NB4 (cell line): Measurements from ENCODE around the gene S100A1.

ENCODE experiments used
- CTCF ChIP-seq: IDR thresholded peaks from one replicate; pipeline ENCODE4 v1.5.1; 2012; ENCODE audit warnings: low read depth, low read length
- MYC ChIP-seq: IDR thresholded peaks from 2 replicates; pipeline ENCODE4 v1.6.1; 2011; ENCODE audit warnings: low read depth, low read length
- POLR2A ChIP-seq: IDR thresholded peaks from 2 replicates; pipeline ENCODE4 v1.6.1; 2011; ENCODE audit warnings: mild to moderate bottlenecking; ENCODE audit not compliant: insufficient read length; ENCODE audit errors: extremely low read depth
- TF ChIP-seq, protein P1 (sequence below): IDR thresholded peaks from 2 replicates; pipeline ENCODE4 v1.6.1; 2011; ENCODE audit warnings: low read depth, low read length

DNA sequence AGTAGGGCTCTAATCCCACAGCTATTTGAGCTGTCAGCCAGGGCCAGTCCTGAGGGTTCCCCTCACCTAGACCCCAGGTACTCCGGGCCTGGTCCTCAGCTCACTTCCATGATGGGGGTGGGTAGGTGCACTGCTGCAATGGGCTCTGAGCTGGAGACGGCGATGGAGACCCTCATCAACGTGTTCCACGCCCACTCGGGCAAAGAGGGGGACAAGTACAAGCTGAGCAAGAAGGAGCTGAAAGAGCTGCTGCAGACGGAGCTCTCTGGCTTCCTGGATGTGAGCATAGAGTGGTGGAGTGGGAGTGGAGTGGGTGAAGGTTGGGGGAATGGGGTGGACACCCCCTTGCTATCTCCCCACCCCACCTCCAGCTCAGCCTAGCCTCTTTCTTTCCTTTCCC lies 2.1 kb downstream of the S100A1 start:
- TF ChIP-seq CTCF = no peak
- no peak for TF ChIP-seq POLR2A
- TF ChIP-seq, protein P1, sequence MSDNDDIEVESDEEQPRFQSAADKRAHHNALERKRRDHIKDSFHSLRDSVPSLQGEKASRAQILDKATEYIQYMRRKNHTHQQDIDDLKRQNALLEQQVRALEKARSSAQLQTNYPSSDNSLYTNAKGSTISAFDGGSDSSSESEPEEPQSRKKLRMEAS = no peak
- TF ChIP-seq MYC = no peak
